WTC11 (cell line): ENCODE results near the gene PTGER1.

Experiments
- CTCF ChIP-seq: fragments of 200-600 bp; IDR thresholded peaks from 2 replicates; pipeline ENCODE4 v1.8.0; 2022; ENCODE audit warnings: antibody characterized with exemption
- SMAD3 ChIP-seq: sonication (generic); formaldehyde crosslinking; IDR thresholded peaks from 2 replicates; pipeline ENCODE4 v1.8.0; 2022; ENCODE audit warnings: missing genetic modification reagents, mild to moderate bottlenecking, borderline replicate concordance
- ZNF423 ChIP-seq: fragments of 250-450 bp; sonication (Bioruptor Pico); IDR thresholded peaks from 2 replicates; pipeline ENCODE4 v2.1.2; 2022; ENCODE audit warnings: mild to moderate bottlenecking, moderate library complexity
- TF ChIP-seq, protein P1 (sequence below): sonication (generic); formaldehyde crosslinking; IDR thresholded peaks from 2 replicates; pipeline ENCODE4 v1.8.0; 2022; ENCODE audit warnings: mild to moderate bottlenecking, missing genetic modification reagents
- TF ChIP-seq, protein P2 (sequence below): sonication (generic); formaldehyde crosslinking; IDR thresholded peaks from 2 replicates; pipeline ENCODE4 v1.8.1; 2022; ENCODE audit warnings: low read depth, mild to moderate bottlenecking, moderate library complexity, missing genetic modification reagents, borderline replicate concordance

GRCh38 chr19:14476327-14476672, 1.1 kb upstream of the PTGER1 start:
- TF ChIP-seq, protein P1, sequence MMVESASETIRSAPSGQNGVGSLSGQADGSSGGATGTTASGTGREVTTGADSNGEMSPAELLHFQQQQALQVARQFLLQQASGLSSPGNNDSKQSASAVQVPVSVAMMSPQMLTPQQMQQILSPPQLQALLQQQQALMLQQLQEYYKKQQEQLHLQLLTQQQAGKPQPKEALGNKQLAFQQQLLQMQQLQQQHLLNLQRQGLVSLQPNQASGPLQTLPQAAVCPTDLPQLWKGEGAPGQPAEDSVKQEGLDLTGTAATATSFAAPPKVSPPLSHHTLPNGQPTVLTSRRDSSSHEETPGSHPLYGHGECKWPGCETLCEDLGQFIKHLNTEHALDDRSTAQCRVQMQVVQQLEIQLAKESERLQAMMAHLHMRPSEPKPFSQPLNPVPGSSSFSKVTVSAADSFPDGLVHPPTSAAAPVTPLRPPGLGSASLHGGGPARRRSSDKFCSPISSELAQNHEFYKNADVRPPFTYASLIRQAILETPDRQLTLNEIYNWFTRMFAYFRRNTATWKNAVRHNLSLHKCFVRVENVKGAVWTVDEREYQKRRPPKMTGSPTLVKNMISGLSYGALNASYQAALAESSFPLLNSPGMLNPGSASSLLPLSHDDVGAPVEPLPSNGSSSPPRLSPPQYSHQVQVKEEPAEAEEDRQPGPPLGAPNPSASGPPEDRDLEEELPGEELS (CRISPR knock-in tag), result no peak
- TF ChIP-seq CTCF, result no peak
- TF ChIP-seq, protein P2, sequence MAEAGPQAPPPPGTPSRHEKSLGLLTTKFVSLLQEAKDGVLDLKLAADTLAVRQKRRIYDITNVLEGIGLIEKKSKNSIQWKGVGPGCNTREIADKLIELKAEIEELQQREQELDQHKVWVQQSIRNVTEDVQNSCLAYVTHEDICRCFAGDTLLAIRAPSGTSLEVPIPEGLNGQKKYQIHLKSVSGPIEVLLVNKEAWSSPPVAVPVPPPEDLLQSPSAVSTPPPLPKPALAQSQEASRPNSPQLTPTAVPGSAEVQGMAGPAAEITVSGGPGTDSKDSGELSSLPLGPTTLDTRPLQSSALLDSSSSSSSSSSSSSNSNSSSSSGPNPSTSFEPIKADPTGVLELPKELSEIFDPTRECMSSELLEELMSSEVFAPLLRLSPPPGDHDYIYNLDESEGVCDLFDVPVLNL, result no peak
- no peak for TF ChIP-seq SMAD3 (CRISPR knock-in tag)
- TF ChIP-seq ZNF423 (CRISPR knock-in tag), result no peak
